Activated CD8-positive, alpha-beta T cell treated with anti-CD3 and anti-CD28 coated beads for 36 hours (primary cell): ENCODE measurements around the gene TUBA1B. TPM values are rescaled to one million over a fixed set of nuclear protein-coding genes. Genes with fewer than 3 reads are reported as not detected.

Experiments
- ATAC-seq: fragments of 200-7000 bp; cut with Tn5 transposase; one replicate; pipeline ENCODE4 v1.10.0; 2021; ENCODE audit warnings: mild to moderate bottlenecking, moderate library complexity
- CTCF ChIA-PET: fragments of 350-600 bp; sonication (Branson Sonifier 250); formaldehyde crosslinking; loops from one replicate; lab custom pipeline; 2021; ENCODE audit warnings: antibody characterized with exemption; lab: Charles Lee
- POLR2A ChIA-PET: fragments of 350-600 bp; sonication (Branson Sonifier 250); formaldehyde crosslinking; loops from one replicate; lab custom pipeline; 2021; ENCODE audit warnings: antibody characterized with exemption; lab: Charles Lee
- DNase-seq: peaks from one replicate; pipeline ENCODE4 v3.0.0-alpha.2; 2020
- H3K27ac Mint-ChIP-seq: one replicate; pipeline ENCODE4 v1.8.0; 2021; ENCODE audit warnings: mild to moderate bottlenecking, mixed read lengths
- H3K27me3 Mint-ChIP-seq: one replicate; pipeline ENCODE4 v1.8.0; 2021; ENCODE audit warnings: mixed read lengths
- H3K36me3 Mint-ChIP-seq: one replicate; pipeline ENCODE4 v1.8.0; 2021; ENCODE audit warnings: low read depth, mixed read lengths
- H3K4me1 Mint-ChIP-seq: one replicate; pipeline ENCODE4 v1.8.0; 2021; ENCODE audit warnings: low read depth, mixed read lengths
- H3K4me3 Mint-ChIP-seq: one replicate; pipeline ENCODE4 v1.8.0; 2021; ENCODE audit warnings: mild to moderate bottlenecking, moderate library complexity, mixed read lengths
- H3K9me3 Mint-ChIP-seq: one replicate; pipeline ENCODE4 v1.8.0; 2021; ENCODE audit warnings: mixed read lengths
- intact Hi-C: fragments of 100-400 bp; cut with micrococcal nuclease; formaldehyde crosslinking; loops from one replicate; pipeline ENCODE4 v1.10.0; 2022
- total RNA-seq, 2 experiments: library from RNA; stranded (reverse); gene quantifications; one replicate each; pipeline ENCODE4 v1.2.3, GENCODE V29; 2021
- TF ChIP-seq, protein P1 (sequence below): fragments of 200-600 bp; IDR thresholded peaks from one replicate; pipeline ENCODE4 v1.8.0; 2022; ENCODE audit warnings: antibody characterized with exemption, mild to moderate bottlenecking

Gene TUBA1B
- total RNA-seq, 2 experiments from 2014 or later = 2,169 to 2,181 TPM

- Mint-ChIP-seq H3K4me1 (peaks cover 27% of the 10 kb centered on the region), H3K4me3 (no peak overlapping the region), H3K9me3 (no peaks in the 10 kb centered on the region), H3K27ac (no peak overlapping the region), H3K27me3 (no peaks in the 10 kb centered on the region), H3K36me3 (peaks cover 4% of the 10 kb centered on the region)
- ATAC-seq (no peak), DNase-seq (no peak)
- ChIA-PET POLR2A (interaction anchor here (1.4 to 3.0 kb wide), 4 partner anchors 11 to 46 kb away, joined by 3 to 18 read pairs (median 8); partner anchors contain the start of genes DHH and TUBA1B), CTCF (interaction anchor here (0.6 to 10.8 kb wide), 9 partner anchors 10 to 142 kb away, joined by 3 to 96 read pairs (median 3); no protein-coding TSS in a partner anchor)
- intact Hi-C loops = no loop called here
- TF ChIP-seq, protein P1, sequence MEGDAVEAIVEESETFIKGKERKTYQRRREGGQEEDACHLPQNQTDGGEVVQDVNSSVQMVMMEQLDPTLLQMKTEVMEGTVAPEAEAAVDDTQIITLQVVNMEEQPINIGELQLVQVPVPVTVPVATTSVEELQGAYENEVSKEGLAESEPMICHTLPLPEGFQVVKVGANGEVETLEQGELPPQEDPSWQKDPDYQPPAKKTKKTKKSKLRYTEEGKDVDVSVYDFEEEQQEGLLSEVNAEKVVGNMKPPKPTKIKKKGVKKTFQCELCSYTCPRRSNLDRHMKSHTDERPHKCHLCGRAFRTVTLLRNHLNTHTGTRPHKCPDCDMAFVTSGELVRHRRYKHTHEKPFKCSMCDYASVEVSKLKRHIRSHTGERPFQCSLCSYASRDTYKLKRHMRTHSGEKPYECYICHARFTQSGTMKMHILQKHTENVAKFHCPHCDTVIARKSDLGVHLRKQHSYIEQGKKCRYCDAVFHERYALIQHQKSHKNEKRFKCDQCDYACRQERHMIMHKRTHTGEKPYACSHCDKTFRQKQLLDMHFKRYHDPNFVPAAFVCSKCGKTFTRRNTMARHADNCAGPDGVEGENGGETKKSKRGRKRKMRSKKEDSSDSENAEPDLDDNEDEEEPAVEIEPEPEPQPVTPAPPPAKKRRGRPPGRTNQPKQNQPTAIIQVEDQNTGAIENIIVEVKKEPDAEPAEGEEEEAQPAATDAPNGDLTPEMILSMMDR = no peak
These were observed 25.6 kb downstream of the TUBA1B start for GRCh38 chr12:49105504-49106084.

GRCh38 chr12:49104822-49105221 lies 26.4 kb downstream of the TUBA1B start:
- ChIA-PET CTCF (interaction anchor here (0.6 to 10.8 kb wide), 5 partner anchors 11 to 141 kb away, joined by 3 to 96 read pairs (median 4); partner anchors contain the start of gene DHH), POLR2A (interaction anchor here (0.6 to 3.0 kb wide), 5 partner anchors 10 to 45 kb away, joined by 3 to 18 read pairs (median 4); partner anchors contain the start of genes DHH and TUBA1B)
- Mint-ChIP-seq H3K9me3 (no peaks in the 10 kb centered on the region), H3K4me3 (no peak overlapping the region), H3K27ac (no peak overlapping the region), H3K36me3 (peaks cover 6% of the 10 kb centered on the region), H3K27me3 (no peaks in the 10 kb centered on the region), H3K4me1 (peaks cover 26% of the 10 kb centered on the region)
- ATAC-seq (no peak), DNase-seq (no peak)
- TF ChIP-seq, protein P1 = no peak
- intact Hi-C loops = no loop called here

GRCh38 chr12:49100380-49100779 lies 30.8 kb downstream of the TUBA1B start:
- POLR2A ChIA-PET = interaction anchor here (0.6 to 5.1 kb wide), 7 partner anchors 8 to 37 kb away, joined by 3 to 25 read pairs (median 3); partner anchors contain the start of genes LMBR1L and TUBA1B
- ATAC-seq = no peak
- peaks cover 8% of the 10 kb centered on the region for H3K36me3 Mint-ChIP-seq
- no peak overlapping the region for H3K27ac Mint-ChIP-seq
- no peak overlapping the region for H3K4me3 Mint-ChIP-seq
- CTCF ChIA-PET = interaction anchor here (0.7 to 10.5 kb wide), 10 partner anchors 9 to 108 kb away, joined by 3 to 220 read pairs (median 4); partner anchors contain the start of genes LMBR1L and RHEBL1
- intact Hi-C loops = no loop called here
- H3K4me1 Mint-ChIP-seq = no peaks in the 10 kb centered on the region
- peaks cover under 1% of the 10 kb centered on the region for H3K27me3 Mint-ChIP-seq
- TF ChIP-seq, protein P1 = no peak
- DNase-seq = no peak
- no peaks in the 10 kb centered on the region for H3K9me3 Mint-ChIP-seq

DNA sequence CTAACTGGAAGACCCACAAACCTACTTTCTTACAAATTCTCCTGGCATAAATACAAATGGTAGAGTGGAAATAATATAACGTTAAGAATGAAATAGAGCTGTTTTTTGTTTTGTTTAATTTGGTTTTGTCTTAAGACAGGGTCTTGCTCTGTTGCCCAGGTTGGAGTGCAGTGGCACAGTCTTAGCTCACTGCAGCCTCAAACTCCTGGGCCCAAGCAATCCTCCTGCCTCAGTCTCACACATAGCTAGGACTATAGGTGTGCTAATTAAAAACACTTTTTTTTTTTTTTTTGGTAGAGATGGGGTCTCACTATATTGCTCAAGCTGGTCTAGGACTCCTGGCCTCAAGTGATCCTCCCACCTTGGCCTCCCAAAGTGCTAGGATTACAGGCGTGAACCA lies 32.5 kb downstream of the TUBA1B start:
- Mint-ChIP-seq H3K4me1 (peaks cover 4% of the 10 kb centered on the region), H3K4me3 (no peak overlapping the region), H3K27me3 (peaks cover 14% of the 10 kb centered on the region), H3K9me3 (no peaks in the 10 kb centered on the region), H3K36me3 (peaks cover 8% of the 10 kb centered on the region), H3K27ac (no peak overlapping the region)
- no peak for DNase-seq
- CTCF ChIA-PET = interaction anchor here (0.7 to 10.5 kb wide), 27 partner anchors 12 to 383 kb away, joined by 3 to 220 read pairs (median 5); partner anchors contain the start of genes ARF3, LMBR1L, RHEBL1 and TUBA1B
- intact Hi-C loops = loop anchor here (10.0 kb wide), 1 partner anchor 136 kb away; no protein-coding TSS in a partner anchor
- TF ChIP-seq, protein P1 = no peak
- POLR2A ChIA-PET = interaction anchor here (0.8 to 5.1 kb wide), 4 partner anchors 10 to 85 kb away, joined by 3 to 25 read pairs (median 6); partner anchors contain the start of gene TUBA1B
- ATAC-seq = no peak
